GM10266 (cell line): ENCODE measurements around the gene UBA52.
A peak's percentile ranks its signal among the peaks of the same experiment; 100 is the strongest.

Experiments
- DNase-seq: peaks from one replicate; pipeline ENCODE4 v3.0.0; 2012; ENCODE audit errors: extremely low spot score
- CTCF ChIP-seq: IDR thresholded peaks from 2 replicates; pipeline ENCODE4 v1.5.1; 2012; ENCODE audit warnings: mild to moderate bottlenecking, low read depth; ENCODE audit not compliant: control insufficient read depth, insufficient read depth; ENCODE audit errors: missing control alignments

The UBA52 gene

GRCh38 chr19:18611327-18612050 is 39.8 kb downstream of the UBA52 start:
- no peak for DNase-seq
- TF ChIP-seq CTCF = no peak

GRCh38 chr19:18612051-18612771 is 40.6 kb downstream of the UBA52 start:
- peak; percentile 57 for DNase-seq
- no peak for TF ChIP-seq CTCF

GRCh38 chr19:18612772-18613588 is 41.3 kb downstream of the UBA52 start, which contains the start of gene TMEM59L:
TMEM59L (plus strand) TSS chr19:18612870; CDS start chr19:18612959, 89 bp downstream.
- peak; percentile 47 for DNase-seq
- no peak for TF ChIP-seq CTCF

GRCh38 chr19:18613589-18614234 is 42.1 kb downstream of the UBA52 start:
- no peak for TF ChIP-seq CTCF
- DNase-seq = no peak

- TF ChIP-seq CTCF = no peak
- DNase-seq = no peak
Observed at GRCh38 chr19:18616023-18616422, 44.4 kb downstream of the UBA52 start.

GRCh38 chr19:18617562-18617961 is 45.9 kb downstream of the UBA52 start:
- no peak for DNase-seq
- TF ChIP-seq CTCF = no peak
